Stimulated activated CD4-positive, alpha-beta T cell treated with anti-CD3 and anti-CD28 coated beads, Interleukin-1b, Interleukin-23, amount 100 ng/mL, for 24 hours (primary cell): Measurements from ENCODE around the gene TNFAIP2.

ENCODE experiments used
- DNase-seq, 4 experiments: peaks; one replicate each; pipeline ENCODE4 v3.0.0-alpha.2; 2020; ENCODE audit warnings: low read depth in 4 of 4, low spot score in 1 of 4

TNFAIP2 gene

GRCh38 chr14:103134405-103134804 is 11.1 kb downstream of the TNFAIP2 start:
- no peak for DNase-seq

DNA sequence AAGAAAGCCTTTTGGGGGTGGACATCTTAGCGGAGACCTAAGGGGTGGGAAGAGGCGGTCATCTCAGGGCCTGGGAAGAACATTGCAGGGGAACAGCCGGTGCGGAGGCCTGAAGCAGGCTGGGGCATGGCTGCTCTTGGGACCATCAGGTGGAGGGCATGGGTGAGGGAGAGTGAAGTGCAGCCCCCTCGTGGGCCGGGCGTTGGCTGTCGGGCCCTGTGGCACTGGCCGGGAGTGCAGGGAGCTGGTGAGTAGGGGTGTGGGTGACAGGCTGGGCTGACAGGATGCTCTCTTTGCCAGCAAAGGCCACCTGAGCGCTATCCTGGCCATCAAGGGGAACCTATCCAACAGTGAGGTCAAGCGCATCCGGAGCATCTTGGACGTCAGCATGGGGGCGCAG is 11.7 kb downstream of the TNFAIP2 start:
- DNase-seq = no peak

DNA sequence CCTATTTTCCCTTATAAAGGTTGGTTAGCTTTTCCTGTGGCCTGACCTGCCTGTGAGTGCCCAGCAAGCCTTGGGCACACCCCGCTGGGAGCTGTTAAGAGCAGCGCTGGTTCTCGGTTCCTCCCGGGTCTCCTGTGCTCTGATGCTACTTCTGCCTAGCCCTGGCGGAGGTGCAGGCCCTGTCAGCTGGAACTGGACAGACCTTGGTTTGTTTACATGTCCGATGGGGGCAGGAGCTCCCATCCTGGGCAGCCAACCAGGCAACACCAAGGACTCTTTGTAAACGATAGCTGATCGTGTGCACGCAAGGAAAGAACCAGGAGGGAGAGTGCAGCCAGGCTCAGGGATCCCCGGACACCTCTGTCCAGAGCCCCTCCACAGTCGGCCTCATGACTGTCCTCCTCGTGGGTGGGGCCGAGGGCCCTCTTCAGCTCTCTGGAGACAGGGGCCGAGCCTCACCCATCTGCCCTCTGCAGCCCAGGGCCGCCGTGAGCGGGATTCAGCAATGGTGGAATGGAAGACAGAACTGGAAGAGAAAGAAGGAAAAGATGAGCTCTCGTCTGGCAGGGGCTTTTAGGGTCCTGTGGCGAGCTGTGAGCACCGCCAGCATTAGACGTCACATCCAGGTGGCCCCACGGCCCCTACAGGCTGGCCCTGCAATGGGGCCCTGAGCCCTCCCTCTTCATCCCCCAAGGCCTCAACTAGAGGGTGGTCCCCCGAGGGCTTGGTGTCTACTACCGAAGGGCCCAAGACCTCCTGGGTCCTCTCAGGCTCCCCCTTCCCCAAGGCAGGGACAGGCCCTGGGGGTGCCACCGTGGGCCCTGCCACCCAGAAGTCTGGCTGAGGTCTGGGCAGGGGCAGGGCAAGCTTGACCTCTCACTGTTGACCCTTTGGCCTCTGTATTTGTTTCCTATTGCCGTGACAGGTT is 12.3 kb downstream of the TNFAIP2 start:
- no peak for DNase-seq

GRCh38 chr14:103136388-103137271 is 13.4 kb downstream of the TNFAIP2 start:
- DNase-seq = no peak

- no peak for DNase-seq
Observed at GRCh38 chr14:103137689-103138300, 14.5 kb downstream of the TNFAIP2 start.

DNA sequence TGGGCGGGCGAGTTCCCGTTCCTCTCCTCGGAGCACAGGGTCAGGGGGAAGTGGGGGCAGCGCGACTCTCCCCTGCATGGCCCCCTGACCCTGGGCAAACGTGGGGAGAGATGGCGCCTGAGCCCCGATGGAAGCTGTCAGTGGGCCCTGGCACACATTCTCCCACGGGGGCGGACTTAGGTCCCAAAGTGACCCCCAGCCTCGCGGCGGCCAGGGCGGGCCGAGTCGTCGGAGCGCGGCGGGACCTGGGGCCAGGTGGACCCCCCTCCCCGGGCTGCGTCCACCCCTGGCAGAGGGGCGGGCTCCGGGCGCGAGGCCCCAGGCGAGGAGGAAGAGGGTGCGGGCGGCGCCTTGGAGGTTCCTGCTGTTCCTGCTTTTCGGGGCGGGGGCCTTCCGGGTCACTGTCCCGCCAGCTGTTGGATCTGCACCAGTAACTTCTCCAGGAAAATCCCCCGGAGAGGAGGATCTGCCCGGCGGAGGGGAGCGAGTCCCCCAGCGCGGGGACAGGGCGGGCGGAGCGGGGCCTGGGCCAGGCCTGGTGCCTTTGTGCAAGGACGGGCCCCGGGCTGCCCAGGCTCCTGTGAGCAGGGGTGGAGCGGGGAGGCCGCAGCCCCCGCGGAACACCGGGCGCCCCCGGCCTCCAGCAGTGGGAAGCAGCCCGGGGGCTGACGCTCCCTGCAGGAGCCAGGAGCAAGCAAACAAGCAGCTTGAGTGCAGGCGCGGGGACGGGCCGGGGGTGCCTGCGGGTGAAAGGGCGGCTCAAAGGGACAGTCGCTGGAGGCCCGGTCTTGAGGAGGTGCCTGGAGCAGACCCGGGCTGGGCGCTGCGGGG is 15.3 kb downstream of the TNFAIP2 start:
- DNase-seq = no peak

DNA sequence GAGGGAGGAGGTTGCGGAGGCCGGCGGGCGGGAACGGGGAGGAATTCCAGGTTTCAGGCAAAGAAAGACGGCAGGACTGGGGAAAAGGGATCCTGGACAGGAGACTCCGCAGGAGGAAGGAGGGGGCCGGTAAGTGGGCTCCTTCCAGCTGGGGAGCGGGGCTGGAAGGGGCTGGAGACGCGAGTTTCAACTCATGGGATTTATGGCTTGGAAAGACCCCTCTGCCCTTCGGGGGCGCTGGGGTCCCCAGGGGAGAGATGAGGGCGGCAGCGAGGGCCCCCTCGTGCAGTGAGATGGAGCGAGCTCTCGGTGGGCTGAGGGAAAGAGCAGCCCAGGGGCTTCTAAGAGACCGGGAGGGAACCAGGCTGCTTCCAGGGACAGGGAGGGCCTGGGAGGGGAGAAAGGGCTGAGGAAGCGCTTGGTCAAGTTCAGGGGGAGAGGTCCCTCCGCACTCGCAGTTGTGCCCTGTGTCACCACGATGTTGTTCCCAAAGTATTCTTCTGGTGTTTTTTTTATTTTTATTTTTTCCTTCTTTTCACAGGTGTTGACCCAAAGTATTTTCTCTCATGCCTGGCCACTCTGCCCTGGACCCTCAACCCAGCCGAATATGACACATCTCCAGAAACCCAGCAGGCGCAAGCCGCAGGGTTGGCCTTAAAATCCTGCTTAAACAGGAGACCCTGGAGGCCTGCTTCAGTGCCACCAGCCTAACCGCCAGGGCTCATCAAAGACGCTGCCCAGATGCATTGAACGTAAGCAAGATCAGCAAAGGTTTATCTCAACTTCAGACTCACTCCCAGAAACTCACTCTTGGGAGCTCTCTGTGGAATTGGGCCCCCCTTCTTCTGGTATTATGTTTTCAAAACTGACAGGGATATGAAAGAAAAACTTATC is 16.1 kb downstream of the TNFAIP2 start:
- no peak for DNase-seq

- DNase-seq = no peak
Observed at GRCh38 chr14:103140316-103141109, 17.3 kb downstream of the TNFAIP2 start.

- no peak for DNase-seq
Observed at GRCh38 chr14:103141117-103141796, 18.0 kb downstream of the TNFAIP2 start.

DNA sequence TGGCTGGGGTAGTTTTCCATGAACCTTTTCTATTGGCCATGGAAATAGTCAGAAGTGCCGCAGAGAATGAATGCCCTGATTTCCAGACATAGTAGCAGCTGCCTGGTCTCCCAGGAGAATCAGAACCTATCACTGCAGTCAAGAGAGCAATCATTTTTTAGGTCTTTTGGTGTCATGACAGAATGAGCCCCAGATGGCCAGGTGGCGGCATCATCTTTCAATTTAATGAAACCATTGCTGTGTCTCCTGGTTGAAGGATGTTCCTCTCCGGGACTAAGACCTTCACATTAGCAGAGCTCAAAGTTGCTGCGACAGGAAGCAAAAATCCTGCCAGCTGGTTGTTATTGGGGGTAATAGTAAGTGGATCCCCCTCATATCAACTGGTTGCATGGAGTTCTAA is 18.8 kb downstream of the TNFAIP2 start:
- DNase-seq = no peak

DNA sequence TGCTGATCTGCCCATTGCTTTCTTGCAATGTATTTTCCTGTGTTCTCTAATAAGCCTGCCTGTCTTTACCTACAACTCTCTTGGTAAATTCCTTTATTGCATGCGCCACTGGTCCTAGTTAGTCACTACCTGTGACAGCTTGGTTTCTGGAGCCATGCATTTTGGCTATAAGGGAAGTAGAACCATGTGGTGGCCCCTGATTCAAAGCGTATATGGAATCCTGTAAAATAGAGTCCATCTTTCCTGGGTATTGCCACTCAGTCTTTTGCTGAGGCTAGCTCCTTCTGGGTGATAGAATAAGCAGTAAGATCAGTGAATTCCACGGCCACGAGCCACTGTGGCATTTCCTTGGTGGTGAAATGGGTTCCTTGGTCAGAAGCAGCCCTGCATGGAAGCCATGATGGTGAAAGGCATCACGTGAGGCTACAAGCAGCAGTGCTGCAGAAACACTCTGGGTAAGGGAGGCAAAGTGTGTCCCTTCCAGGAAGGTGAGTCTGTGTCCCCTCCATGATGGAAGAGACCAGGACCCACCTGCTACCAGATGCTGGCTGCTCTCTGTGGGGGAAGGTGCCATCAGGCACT is 19.6 kb downstream of the TNFAIP2 start:
- no peak for DNase-seq

- DNase-seq = no peak
Observed at GRCh38 chr14:103143506-103143905, 20.2 kb downstream of the TNFAIP2 start.

- no peak for DNase-seq
Observed at GRCh38 chr14:103144085-103144484, 20.8 kb downstream of the TNFAIP2 start.

DNA sequence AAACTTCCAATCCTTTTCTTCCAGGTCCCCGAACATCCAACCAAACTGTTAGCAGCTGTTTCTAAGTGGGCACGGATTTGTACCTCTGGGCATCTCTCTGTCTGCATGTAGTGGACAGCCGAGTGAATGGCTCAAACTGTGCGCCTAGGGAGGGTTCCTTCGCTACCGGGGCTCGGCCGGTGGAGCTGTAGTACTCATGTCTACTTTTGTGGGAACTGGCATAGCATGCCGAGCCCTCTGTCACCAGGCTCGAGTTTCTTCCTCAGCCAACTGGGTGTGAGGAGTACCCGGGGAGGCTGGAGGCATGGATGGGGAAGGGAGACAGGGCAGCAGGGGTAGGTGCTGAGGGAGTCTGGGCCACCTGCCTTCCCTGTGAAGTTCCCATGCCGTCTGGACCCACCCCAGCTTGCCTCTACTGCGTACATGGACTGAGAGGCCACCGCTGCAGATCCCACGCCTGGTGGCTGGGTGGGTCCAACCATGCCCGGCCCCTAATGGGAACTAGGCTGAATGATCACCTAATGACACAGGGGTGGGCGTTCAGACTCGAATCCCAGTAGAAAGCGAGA is 23.0 kb downstream of the TNFAIP2 start:
- no peak for DNase-seq

- DNase-seq = no peak
Observed at GRCh38 chr14:103149351-103150237, 26.3 kb downstream of the TNFAIP2 start.

- DNase-seq = no peak
Observed at GRCh38 chr14:103151270-103151945, 28.1 kb downstream of the TNFAIP2 start.
